SK-N-SH treated with all-trans-retinoic acid at 6 μM for 48 hours (cell line): ENCODE measurements around the gene RGS16.

Experiments
- ARNTL ChIP-seq: fragments of 450-650 bp; formaldehyde crosslinking; IDR thresholded peaks from 2 replicates; pipeline ENCODE4 v1.5.0; 2020; ENCODE audit warnings: low read depth, mild to moderate bottlenecking, moderate library complexity, borderline replicate concordance
- BACH2 ChIP-seq: fragments of 250-450 bp; sonication (Bioruptor Pico); IDR thresholded peaks from 2 replicates; pipeline ENCODE4 v1.9.0; 2021; ENCODE audit warnings: mild to moderate bottlenecking, borderline replicate concordance
- CREB5 ChIP-seq: fragments of 250-450 bp; sonication (Bioruptor Pico); IDR thresholded peaks from 2 replicates; pipeline ENCODE4 v1.5.1; 2020; ENCODE audit warnings: low read depth, mild to moderate bottlenecking, moderate library complexity
- ESRRG ChIP-seq: fragments of 250-450 bp; sonication (Bioruptor Pico); IDR thresholded peaks from 2 replicates; pipeline ENCODE4 v1.6.1; 2021; ENCODE audit warnings: mild to moderate bottlenecking
- PATZ1 ChIP-seq: fragments of 250-450 bp; sonication (Bioruptor Pico); IDR thresholded peaks from 2 replicates; pipeline ENCODE4 v1.8.0; 2020; ENCODE audit warnings: mild to moderate bottlenecking, moderate library complexity, borderline replicate concordance
- PPARA ChIP-seq: fragments of 250-450 bp; sonication (Bioruptor Pico); IDR thresholded peaks from 2 replicates; pipeline ENCODE4 v1.5.0; 2020; ENCODE audit warnings: mild to moderate bottlenecking, borderline replicate concordance
- RARB ChIP-seq: fragments of 250-450 bp; sonication (Bioruptor Pico); IDR thresholded peaks from 2 replicates; pipeline ENCODE4 v1.8.0; 2021; ENCODE audit warnings: mild to moderate bottlenecking, moderate library complexity
- SNAI2 ChIP-seq: fragments of 250-450 bp; sonication (Bioruptor Pico); IDR thresholded peaks from 2 replicates; pipeline ENCODE4 v1.5.0; 2020; ENCODE audit warnings: mild to moderate bottlenecking, moderate library complexity
- TCF4 ChIP-seq: fragments of 250-450 bp; sonication (Bioruptor Pico); IDR thresholded peaks from 2 replicates; pipeline ENCODE4 v1.8.0; 2021; ENCODE audit warnings: mild to moderate bottlenecking, moderate library complexity, borderline replicate concordance
- ZFP3 ChIP-seq: fragments of 250-450 bp; sonication (Bioruptor Pico); IDR thresholded peaks from 2 replicates; pipeline ENCODE4 v1.5.0; 2020; ENCODE audit warnings: mild to moderate bottlenecking, moderate library complexity
- ZNF565 ChIP-seq: fragments of 450-650 bp; formaldehyde crosslinking; conservative IDR thresholded peaks from 2 replicates; pipeline ENCODE4 v1.5.0; 2020; ENCODE audit warnings: low read depth, mild to moderate bottlenecking, moderate library complexity
- ZNF70 ChIP-seq: fragments of 450-650 bp; formaldehyde crosslinking; IDR thresholded peaks from 2 replicates; pipeline ENCODE4 v1.5.0; 2020; ENCODE audit warnings: mild to moderate bottlenecking, moderate library complexity
- ZNF8 ChIP-seq: fragments of 450-650 bp; formaldehyde crosslinking; IDR thresholded peaks from 2 replicates; pipeline ENCODE4 v1.5.0; 2020; ENCODE audit warnings: mild to moderate bottlenecking, moderate library complexity

DNA sequence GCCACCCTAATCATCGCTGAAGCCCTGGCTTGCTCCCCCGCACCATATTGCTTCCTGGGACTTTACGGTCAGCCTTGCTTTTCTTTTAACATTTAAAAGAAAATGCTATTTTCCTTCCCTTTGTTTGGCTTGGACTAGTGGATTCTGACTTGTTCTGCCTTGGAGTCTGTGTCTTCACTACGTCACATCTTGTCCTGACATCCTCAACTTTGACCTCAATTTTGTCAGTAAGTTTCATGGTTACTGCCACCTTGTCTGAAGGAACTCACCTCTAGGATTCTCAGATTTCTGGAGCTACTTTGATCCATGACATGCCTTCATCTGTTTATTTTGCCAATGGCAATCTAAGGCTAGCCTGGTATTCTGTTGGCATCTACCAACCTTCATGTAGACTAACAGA, 19.4 kb downstream of the RGS16 start:
- TF ChIP-seq SNAI2 (CRISPR knock-in tag): no peak
- TF ChIP-seq RARB (CRISPR knock-in tag): no peak
- no peak for TF ChIP-seq PPARA (CRISPR knock-in tag)
- no peak for TF ChIP-seq ESRRG
- no peak for TF ChIP-seq ZNF70 (CRISPR knock-in tag)
- no peak for TF ChIP-seq PATZ1
- TF ChIP-seq CREB5 (CRISPR knock-in tag): no peak
- TF ChIP-seq ZNF8 (CRISPR knock-in tag): no peak
- TF ChIP-seq ARNTL (CRISPR knock-in tag): no peak
- no peak for TF ChIP-seq ZFP3 (CRISPR knock-in tag)
- TF ChIP-seq TCF4 (CRISPR knock-in tag): no peak
- TF ChIP-seq BACH2 (CRISPR knock-in tag): no peak
- no peak for TF ChIP-seq ZNF565
